DMS 273 (cell line): ENCODE results near the gene RAB15.

Source experiments
- DNase-seq: peaks from one replicate; lab custom pipeline; 2025; ENCODE audit not compliant: unreplicated experiment; lab: John Stamatoyannopoulos, UW

Gene RAB15

DNA sequence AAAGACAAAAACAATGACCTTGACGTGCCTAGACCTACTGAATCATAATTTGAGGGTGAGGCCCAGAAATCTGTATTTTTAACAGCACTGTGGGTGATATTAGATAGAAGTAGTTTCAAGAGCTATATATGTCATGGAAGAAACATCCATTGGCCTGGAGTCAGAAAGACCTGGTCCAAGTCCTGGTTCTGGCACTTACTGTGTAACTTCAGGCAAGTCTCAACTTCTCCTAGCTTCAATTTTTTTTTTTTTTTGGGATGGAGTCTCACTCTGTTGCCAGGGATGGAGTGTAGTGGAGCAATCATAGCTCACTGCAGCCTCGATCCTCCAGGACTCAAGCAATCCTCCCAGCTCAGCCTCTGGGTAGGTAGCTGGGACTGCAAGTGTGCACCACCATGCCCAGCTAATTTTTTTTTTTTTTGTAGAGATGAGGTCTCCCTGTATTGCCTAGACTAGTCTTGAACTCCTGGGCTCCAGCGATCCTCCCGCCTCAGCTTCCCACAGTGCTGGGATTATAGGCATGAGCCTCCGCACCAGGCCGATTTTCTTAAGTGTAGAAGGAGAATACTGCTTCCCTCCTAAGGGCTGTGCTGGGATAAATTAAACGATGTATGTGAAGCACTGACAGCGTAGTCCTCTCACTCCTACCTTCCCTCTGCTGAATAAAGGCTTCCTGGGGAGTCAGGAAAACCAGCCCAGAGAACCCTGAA is 15.3 kb downstream of the RAB15 start:
- DNase-seq = no peak

DNA sequence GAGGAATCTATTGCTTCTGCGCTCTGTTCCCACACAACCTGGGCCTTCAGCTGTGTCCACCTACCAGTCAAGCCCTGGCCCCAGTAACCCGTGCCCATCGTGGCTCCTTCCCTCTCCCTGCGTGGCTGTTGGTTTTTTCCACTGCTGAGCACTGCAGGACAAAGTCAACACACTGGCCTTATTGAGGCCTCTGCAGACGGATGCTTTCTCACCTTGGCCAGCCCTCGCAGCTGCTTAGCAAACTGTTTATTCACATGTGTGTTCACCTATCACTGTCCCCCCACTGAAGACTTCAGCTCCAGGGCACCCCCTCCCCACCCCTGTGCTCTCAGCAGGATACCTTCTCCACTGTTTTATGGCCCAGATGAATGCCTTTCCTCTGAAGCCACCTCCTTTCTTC is 16.8 kb downstream of the RAB15 start:
- no peak for DNase-seq

DNA sequence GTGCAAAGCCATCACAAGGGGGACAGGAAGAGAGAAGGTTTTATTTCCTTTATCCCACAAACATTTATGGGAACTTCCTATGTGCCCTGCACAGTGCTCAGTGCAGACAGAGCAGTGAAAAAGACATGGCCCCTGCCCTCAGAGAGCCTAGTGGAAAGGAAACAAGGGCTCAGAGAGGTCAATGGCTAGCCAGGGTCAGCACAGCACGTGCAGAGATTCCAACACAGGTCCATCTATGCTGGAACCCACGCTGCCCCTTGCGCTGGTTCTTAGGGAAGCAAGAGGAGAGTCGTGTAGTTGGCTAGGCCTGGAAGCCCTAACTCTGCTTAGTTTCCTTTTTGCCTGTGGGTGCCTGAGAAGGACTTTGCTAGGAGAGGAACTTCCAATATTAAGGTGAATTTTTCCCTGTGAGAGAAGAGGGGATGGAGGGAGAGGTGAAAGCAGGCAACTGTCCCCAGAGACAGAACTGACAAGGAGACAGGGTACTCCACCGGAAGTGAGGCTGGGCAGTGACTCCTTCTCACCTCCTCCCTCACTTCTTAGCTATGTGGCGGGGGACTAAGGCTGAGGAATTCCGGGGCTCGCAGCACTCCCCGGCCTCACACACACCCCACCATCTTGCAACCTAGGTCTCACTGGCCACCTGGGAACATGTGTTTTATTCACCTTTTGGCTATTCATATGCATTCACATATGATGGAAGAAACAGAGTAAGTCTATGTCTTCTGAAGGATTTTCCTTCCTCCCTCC is 17.5 kb downstream of the RAB15 start:
- DNase-seq = no peak

DNA sequence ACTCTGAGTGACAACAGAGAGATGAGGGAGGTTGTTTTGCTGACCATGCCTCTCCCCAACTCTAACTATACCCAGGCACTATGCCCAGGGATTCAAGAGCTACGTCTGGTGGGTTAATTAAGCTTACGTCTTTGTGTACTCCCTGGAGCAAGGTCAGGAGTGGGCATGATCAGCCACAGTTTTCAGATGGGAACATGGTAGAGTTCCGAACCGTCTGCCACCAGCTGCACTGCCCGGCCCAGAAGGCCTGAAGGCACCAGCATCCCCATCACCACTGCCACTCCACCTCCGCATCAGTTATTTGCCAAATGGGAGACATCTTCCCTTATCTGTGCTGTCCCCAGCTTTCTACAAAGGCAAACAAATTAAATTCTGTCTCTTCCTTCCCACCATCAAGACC is 18.5 kb downstream of the RAB15 start:
- DNase-seq = no peak

DNA sequence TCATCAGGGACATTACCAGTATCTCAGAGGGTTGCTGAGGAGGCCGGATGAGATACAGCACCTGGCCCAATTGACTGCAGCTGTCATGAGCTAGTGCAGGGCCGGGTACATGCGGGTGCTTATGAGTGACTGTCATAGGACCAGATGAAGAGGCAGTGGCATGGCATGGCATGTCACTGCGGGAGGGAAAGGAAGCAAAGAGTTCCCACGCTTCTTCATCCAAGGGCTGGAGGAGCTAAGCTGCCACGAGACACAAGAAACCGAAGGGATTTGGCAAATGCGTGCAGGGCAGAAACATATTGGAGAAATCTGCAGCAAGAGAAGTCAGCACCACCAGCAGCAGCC is 18.9 kb downstream of the RAB15 start:
- no peak for DNase-seq

DNA sequence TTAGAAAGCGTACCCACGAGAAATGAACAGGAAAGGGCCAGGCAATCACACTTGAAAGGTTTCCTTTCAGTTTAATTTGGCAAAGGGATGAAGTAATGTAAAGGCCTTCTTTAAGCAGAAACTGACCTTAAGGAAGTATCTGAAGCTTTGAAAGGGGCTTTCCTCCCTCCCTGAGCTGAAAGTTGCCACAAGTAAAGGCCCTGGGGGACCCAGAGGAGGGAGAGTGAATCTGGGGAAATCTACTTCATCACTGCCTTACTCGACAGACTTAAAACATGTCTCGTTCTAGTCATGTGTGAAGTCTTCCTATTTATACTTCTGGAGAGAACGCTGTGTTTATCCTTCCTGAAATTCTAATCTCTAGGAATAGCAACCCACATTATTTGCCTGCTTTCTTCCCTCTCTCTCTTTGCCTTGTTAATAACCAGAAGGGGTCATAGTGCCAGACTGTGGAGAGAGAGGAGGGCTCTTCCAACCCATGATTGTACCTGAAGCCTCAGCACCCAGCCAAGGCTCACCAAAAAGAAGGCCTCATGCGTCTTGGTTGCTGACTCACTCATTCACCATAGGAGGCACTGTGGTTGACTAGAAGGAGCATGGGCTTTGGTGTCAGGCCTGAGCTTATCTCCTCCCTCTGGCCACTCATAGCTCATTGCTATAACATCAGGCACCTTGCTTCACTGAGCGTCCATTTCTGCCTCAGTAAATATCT is 19.4 kb downstream of the RAB15 start:
- peak; percentile 20 for DNase-seq

DNA sequence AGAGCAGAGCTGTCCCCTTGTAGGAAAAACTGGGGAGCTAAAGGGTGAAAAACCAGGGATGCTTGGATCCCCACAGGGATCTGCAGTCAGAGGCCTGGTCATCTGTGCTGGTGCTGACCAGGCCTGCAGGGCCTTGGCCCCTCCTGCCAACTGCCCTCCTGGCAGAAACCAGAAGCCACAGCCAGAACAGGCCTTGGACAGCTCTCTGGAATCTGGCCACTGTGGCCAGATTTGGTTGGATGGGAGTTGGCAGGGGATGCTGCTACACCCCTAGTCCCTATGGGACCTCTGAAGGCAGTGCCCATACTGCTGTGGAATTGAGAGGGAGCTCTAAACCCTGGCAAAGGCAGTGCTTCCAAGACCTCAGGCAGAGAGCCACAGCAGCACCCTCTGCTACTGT is 20.4 kb downstream of the RAB15 start:
- DNase-seq = no peak

DNA sequence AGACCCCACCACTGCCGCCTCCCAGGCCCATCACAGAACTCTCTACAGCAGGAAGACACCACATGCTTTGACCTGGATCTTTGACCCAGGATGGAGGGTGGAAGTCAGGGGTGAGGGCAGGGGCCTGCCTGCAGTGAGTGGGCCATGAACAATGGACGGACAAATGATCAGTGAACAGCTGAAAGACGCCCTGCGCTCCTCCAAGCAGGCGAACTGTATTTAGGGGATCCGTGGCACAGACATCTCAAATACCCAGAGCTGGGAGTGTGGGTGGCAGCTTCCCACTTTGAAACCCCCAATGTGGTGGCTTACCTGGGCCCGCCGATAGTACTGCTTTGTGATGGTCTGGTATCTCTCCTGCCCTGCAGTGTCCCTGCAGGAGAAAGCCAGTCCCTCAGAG is 20.8 kb downstream of the RAB15 start:
- no peak for DNase-seq

DNA sequence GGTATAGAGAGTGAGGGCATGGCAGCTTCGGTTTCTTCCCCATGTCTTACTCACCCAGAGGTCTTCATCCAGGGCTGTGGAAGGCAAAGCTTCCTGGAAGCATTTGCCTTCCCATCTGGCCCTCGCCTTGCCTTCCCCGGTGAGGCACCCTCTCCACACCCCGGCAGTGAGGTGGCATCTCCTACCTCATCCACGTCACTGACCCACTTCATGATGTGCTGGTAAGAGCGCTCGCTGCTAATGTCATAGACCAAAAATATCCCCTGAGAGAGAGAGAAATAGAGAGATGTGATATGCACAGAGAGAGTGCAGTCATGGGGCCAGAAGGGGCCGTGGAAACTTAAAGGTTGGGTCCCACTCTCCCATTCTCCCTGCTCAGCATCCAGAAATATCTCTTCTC is 21.2 kb downstream of the RAB15 start:
- no peak for DNase-seq

DNA sequence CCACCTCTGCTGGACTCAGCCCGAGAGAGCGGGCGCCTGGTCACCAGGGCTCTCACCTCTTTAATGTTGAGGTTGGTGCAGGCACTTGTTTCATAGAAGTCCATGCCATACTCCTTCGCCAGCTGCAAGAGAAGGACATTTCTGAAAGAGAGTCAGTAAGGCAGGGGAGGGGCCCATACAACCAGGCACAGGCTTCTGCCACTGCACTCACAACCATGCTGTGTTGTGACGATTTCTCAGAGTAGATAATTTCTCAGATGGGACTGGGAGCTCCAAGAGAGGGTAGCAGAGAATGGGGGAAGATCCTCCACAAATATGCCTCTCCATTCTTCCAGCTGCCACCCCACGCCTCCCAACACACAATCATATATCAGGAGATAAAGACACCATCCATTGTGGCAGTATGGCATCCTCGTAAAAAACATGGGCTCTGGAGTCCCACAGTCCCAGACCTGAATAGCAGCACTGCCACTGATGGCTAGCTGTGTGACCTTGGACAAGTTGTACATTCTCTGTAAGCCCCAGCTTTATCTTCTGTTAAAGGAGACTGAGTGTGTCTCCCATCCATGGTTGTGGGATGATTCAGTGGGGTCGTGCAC is 23.4 kb downstream of the RAB15 start:
- no peak for DNase-seq

DNA sequence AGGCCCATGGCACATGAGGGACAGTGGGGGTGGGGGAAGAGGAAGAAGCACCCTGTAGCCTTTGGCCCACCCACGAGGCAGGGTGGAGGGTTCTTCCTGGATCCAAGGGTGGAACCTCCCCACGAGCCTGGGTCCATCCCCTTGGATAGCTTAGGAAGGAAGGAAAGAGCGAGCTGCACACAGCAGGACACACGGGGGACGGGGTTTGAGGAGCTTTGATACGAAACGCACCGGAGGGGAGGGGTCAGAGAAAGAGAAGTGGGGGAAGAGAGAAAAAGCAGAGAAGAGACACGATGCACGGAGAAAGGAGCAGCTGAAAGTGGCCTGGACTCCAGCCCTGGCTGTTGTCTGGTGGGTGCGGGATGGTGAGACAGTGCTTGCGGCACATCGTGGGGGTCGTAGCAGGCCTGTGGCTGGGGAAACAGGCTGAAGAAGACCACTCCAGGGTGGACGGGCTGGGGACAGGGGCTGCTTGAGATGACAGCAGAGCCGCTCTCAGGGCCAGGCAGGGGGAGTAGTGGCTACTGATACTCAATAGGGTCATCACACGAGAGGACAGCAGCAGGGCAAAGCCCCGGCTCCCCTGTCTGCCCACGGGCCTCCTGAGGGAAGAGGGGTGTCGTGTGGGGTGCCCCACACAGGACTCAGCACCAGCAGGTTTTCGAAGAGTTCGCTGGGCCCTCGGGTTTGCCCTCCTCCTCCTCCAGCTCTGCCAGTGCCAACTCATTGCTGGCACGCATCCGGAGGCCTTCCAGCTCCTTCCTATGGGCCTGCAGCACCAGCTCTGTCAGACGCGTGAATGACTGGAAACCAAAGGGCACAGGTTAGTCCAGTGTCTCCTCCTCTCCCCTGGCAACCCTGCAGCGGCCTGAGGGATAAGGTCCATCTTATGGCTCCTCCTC is 24.2 kb downstream of the RAB15 start:
- no peak for DNase-seq

DNA sequence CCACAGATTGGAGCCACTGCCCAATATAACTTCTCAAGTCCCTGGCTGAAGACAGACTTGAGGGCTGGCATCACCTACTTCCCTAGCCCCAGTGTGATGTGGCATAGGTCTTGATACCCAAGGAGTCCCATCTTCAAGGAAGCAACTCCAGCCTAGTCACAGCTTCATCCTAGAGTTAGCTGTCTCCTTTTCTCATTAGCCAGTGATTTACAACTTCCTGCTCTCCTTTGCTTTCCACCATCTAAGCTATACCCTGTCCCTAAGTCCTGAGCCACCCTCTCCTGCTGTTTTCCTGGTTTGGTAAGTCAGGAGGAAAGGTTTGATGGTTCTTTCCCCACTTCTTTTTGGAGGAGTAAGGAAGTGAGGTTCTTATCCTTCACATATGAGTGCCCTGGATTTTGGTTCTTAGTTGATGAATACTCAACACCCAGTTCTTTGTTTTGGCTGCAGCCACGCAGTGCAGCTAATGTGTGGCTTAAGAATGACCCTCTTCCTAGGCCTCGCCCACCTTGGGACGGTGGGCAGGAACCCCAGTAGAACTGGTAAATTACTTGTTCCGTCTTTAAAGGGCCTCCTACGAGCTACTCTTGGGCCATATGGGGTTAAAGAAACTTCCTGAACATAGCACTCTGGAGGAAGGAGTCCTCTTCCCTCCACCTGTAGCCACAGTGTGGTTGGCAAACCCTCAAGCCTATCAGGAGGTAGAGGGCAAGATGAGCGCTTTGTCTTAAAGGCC is 25.7 kb downstream of the RAB15 start:
- DNase-seq = no peak

DNA sequence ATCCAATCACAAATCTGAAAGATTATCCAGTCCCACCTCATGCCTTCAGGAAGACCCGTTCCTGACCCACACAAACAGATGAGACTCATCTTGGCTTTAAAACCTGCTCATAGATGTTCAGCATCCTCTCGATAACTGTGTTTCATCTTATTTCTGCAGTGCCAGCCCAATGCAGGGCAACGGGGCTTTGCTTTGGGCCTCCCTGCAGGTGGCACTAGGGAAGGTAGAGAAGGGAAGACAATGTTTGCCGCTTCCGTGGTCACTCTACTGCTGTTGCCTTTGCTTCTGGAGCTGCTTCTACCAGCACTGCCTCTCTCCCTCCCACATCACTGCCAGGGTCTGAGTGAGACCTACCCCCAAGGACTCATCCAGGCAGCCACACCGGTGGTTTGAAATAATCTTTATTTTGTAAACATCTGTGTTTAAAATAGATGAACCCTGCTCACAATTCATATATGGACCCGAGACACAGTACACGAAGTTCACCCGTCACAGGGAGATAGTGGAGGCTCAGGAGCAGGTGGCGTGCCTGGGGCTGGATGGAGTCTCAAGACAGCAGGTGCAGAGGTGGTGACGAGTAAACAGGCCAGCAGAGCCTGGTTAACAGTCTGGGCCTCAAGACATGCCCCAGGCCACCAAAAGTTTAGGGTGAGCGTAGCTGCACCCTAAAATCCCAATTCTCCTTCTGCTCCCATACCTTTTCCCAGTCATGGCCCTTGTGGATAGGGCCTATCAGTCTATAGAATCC is 26.5 kb downstream of the RAB15 start:
- no peak for DNase-seq

DNA sequence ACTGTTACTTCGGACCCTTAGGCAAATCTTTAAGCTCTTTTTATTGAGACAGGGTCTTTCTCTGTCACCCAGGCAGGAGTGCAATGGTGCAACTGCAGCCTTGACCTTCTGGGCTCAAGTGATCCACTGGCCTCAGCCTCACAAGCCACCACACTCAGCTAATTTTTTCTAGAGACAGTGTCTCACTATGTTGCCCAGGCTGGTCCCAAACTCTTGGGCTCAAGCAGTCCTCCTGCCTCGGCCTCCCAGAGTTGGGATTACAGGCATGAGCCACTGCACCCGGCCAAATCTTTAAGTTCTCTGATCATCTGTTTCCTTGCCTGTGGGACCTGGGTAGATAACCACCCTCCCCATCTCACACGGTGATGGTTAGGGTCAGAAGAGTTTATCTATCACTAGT is 27.3 kb downstream of the RAB15 start:
- DNase-seq = no peak

DNA sequence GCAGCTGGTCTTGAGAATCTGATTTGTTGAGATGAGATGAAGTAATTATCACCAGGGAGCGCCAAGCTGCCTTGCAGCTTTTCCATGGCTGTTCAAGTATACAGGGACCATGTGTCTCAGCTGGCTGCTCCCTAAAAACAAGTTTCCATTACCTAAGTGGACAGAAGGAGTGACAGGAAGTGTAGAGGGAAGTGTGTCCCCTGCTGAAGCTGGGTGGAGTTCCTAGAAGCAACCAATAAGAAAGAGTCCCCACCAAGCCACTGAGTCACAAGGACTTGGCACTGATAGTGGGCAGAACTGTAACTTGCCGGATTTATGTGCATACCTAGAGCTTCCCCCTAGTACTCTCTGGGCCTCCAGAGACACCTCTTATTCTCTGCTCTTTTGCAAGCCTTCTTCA is 28.1 kb downstream of the RAB15 start:
- DNase-seq = peak; percentile 19

DNA sequence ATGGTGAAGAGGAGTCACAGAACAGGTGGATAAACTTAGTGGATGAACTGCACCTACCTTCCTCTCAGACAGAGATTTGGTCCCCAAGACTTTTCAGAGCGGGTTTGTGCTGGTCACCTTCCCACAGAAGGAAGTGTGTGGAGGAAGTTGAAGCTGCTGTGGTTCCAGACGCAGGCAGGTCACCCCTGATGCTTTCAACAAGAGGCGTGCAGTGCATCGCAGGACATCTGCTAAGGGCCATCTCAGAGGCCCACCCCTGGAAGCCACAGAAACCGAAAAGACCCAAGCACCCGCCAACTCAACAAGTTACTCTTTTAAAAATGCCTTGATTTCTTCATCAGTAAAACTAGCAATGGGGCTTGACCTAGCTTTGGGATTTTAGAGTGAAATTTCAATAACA is 28.6 kb downstream of the RAB15 start:
- DNase-seq = no peak

DNA sequence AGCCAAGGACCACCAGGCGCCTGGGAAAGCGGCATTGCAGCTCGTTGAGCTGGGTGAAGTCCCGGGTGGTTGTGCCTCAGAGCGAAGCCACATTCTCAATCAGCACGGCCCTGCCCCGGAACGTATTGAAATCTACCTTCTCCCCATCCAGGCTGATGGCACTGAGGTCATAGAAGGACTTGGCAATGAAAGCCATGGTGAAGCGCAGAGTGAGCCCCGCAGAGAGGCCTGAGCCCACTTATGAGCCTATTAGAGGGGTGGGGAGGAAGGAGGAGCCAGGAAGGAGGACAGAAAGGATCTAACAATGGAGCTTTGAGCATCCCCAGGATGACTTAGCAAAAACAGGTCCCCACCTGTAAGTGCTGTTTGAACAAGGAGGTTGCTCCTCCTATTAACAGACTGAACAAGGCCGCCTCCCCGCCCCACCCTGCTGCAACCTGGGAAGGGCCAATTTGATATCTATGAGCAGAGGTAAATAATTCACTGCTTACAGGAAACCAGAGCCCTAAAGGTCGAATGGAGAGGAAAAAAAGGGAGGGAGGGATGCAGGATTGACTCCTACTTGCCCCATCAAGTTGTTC is 29.5 kb downstream of the RAB15 start, which contains the start of gene GPX2:
GPX2 (minus strand) TSS at position 215 of the 581 bp plus-strand sequence; CDS start at position 196, 19 bp downstream.
- DNase-seq = no peak

DNA sequence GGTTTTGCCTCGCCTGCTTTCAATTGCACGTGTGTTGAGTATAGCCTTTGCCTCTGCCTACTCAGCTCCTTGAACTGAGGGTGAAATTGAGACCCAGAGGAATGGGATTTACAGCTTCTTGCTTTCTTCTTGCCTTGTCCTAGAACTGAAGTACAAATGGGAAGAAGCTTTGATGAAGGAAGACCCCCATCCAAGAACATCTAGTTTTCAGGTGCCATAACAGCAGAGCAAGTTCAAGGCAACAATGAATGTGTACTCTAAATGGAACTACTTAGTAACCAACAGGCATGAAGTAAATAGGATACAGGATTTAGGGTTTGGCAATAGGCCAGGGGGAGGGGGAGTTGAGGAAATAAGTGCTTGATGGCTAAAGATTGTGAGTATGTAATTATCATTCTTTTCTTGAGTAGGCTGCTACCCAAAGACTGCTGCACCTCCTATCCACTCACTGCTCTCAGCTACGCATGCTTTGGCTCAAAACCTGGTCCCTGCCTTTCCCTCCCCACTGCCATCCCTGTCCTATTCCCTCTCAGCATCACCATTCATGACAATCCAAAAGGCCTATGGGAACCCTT is 31.7 kb downstream of the RAB15 start:
- no peak for DNase-seq

DNA sequence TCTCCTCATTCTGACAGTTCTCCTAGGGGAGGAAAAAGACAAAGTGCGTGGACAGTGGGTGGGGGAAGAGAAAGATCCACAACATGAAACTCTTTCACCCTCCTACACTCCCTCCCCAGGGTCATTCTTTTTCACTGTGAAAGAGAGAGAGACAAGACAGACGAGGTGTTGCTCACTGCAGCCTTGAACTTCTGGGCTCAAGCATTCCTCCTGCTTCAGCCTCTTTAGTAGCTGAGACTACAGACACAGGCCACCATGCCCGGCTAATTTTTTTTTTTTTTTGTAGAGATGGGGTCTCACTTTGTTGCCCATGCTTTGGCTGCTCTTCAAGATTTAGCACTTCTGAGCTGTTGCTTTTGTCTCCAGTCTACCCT is 32.3 kb downstream of the RAB15 start:
- DNase-seq = no peak
